HEK293 (cell line): ENCODE results near the gene OXSR1.

ENCODE experiments used
- CTCF ChIP-seq: fragments of 450-650 bp; formaldehyde crosslinking; IDR thresholded peaks from 2 replicates; pipeline ENCODE4 v1.5.1; 2016; ENCODE audit warnings: missing biosample characterization, missing genetic modification characterization
- GLIS1 ChIP-seq: fragments of 450-650 bp; formaldehyde crosslinking; IDR thresholded peaks from 2 replicates; pipeline ENCODE4 v1.5.1; 2016; ENCODE audit warnings: missing biosample characterization, missing genetic modification characterization
- KLF9 ChIP-seq: fragments of 450-650 bp; formaldehyde crosslinking; IDR thresholded peaks from 2 replicates; pipeline ENCODE4 v1.5.1; 2016; ENCODE audit warnings: missing biosample characterization, missing genetic modification characterization, low read depth
- OSR2 ChIP-seq: fragments of 450-650 bp; formaldehyde crosslinking; IDR thresholded peaks from 2 replicates; pipeline ENCODE4 v1.5.1; 2016; ENCODE audit warnings: missing biosample characterization, missing genetic modification characterization
- REST ChIP-seq: fragments of 450-650 bp; formaldehyde crosslinking; IDR thresholded peaks from 2 replicates; pipeline ENCODE4 v1.5.1; 2016; ENCODE audit warnings: missing biosample characterization, missing genetic modification characterization
- TCF7L2 ChIP-seq: IDR thresholded peaks from 2 replicates; pipeline ENCODE4 v1.6.1; 2011; ENCODE audit warnings: low read depth, mild to moderate bottlenecking, inconsistent platforms, low read length, moderate library complexity, borderline replicate concordance
- ZNF169 ChIP-seq: fragments of 450-650 bp; formaldehyde crosslinking; IDR thresholded peaks from 2 replicates; pipeline ENCODE4 v1.5.1; 2016; ENCODE audit warnings: missing biosample characterization, missing genetic modification characterization
- ZNF350 ChIP-seq: fragments of 450-650 bp; formaldehyde crosslinking; IDR thresholded peaks from 2 replicates; pipeline ENCODE4 v1.5.0; 2017; ENCODE audit warnings: missing biosample characterization, mild to moderate bottlenecking, missing genetic modification characterization
- ZNF354C ChIP-seq: fragments of 450-650 bp; formaldehyde crosslinking; IDR thresholded peaks from 2 replicates; pipeline ENCODE4 v1.5.1; 2016; ENCODE audit warnings: missing biosample characterization, missing genetic modification characterization, low read depth, borderline replicate concordance
- ZNF423 ChIP-seq: fragments of 450-650 bp; formaldehyde crosslinking; IDR thresholded peaks from 2 replicates; pipeline ENCODE4 v1.5.1; 2016; ENCODE audit warnings: missing biosample characterization, missing genetic modification characterization
- ZNF629 ChIP-seq: fragments of 450-650 bp; formaldehyde crosslinking; IDR thresholded peaks from 2 replicates; pipeline ENCODE4 v1.5.1; 2017; ENCODE audit warnings: missing biosample characterization, missing genetic modification characterization
- ZNF664 ChIP-seq: fragments of 450-650 bp; formaldehyde crosslinking; IDR thresholded peaks from 2 replicates; pipeline ENCODE4 v1.5.1; 2016; ENCODE audit warnings: missing biosample characterization, missing genetic modification characterization
- ZNF837 ChIP-seq: fragments of 450-650 bp; formaldehyde crosslinking; IDR thresholded peaks from 2 replicates; pipeline ENCODE4 v1.5.1; 2016; ENCODE audit warnings: missing biosample characterization, missing genetic modification characterization

DNA sequence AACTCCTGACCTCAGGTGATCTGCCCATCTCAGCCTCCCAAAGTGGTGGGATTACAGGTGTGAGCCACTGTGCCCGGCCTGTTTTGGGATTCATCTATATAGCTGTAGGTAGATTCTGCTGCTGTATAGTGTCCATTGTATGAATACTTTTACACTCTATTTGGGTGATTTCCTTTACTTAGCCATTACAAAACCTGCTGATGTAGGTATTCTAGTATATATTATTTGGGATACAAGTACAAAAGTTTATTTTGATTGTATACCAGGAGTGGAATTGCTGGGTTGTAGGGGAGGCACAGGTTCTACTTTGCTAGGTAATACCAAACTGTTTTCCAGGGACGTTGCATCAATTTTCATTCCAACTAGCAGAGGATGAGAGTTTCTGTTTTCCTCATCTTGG is 9.5 kb upstream of the OXSR1 start:
- TF ChIP-seq ZNF837 (tag by site-specific recombination) (no peak), GLIS1 (tag by site-specific recombination) (no peak), OSR2 (tag by site-specific recombination) (no peak), ZNF169 (tag by site-specific recombination) (no peak), CTCF (tag by site-specific recombination) (no peak), KLF9 (no peak), ZNF664 (no peak), ZNF423 (tag by site-specific recombination) (no peak), TCF7L2 (no peak), REST (tag by site-specific recombination) (no peak), ZNF354C (tag by site-specific recombination) (no peak), ZNF350 (tag by site-specific recombination) (no peak), ZNF629 (no peak)
